HUES6 (cell line): ENCODE measurements around the gene NAP1L5.
A peak's percentile ranks its signal among the peaks of the same experiment; 100 is the strongest.

Experiments used
- H3K27ac ChIP-seq: 2 replicates; pipeline ENCODE4 v1.7.0; 2013; ENCODE audit warnings: low read depth, mild to moderate bottlenecking, low read length, inconsistent platforms
- H3K27me3 ChIP-seq: 2 replicates; pipeline ENCODE4 v1.6.1; 2013; ENCODE audit warnings: low read length; ENCODE audit not compliant: control insufficient read depth, insufficient read depth
- H3K36me3 ChIP-seq: 2 replicates; pipeline ENCODE4 v1.6.1; 2013; ENCODE audit warnings: low read length; ENCODE audit not compliant: control insufficient read depth, insufficient read depth
- H3K4me1 ChIP-seq: 2 replicates; pipeline ENCODE4 v1.6.1; 2013; ENCODE audit warnings: low read length; ENCODE audit not compliant: control insufficient read depth, insufficient read depth
- H3K4me3 ChIP-seq: 2 replicates; pipeline ENCODE4 v1.5.1; 2013; ENCODE audit warnings: low read depth, low read length
- H3K9ac ChIP-seq: one replicate; pipeline ENCODE4 v1.6.1; 2013; ENCODE audit warnings: mild to moderate bottlenecking, low read length
- H3K9me3 ChIP-seq: 2 replicates; pipeline ENCODE4 v1.6.1; 2013; ENCODE audit warnings: low read depth, low read length; ENCODE audit not compliant: control insufficient read depth, insufficient read depth

The NAP1L5 gene

GRCh38 chr4:88661739-88662138 lies 35.9 kb downstream of the NAP1L5 start:
- Histone ChIP-seq H3K27ac (no peak overlapping the region), H3K36me3 (no peaks in the 10 kb centered on the region), H3K4me3 (no peak overlapping the region), H3K27me3 (no peaks in the 10 kb centered on the region), H3K9ac (no peak overlapping the region), H3K4me1 (peaks cover 10% of the 10 kb centered on the region), H3K9me3 (no peaks in the 10 kb centered on the region)

- Histone ChIP-seq H3K27me3 (no peaks in the 10 kb centered on the region), H3K9me3 (no peaks in the 10 kb centered on the region; the same call in 1 of the 2 replicates), H3K4me3 (no peak overlapping the region), H3K9ac (no peak overlapping the region), H3K27ac (no peak overlapping the region), H3K36me3 (no peaks in the 10 kb centered on the region), H3K4me1 (peaks cover 10% of the 10 kb centered on the region)
These were observed 37.0 kb downstream of the NAP1L5 start for GRCh38 chr4:88660446-88661294.

- no peak overlapping the region for H3K9ac ChIP-seq
- no peaks in the 10 kb centered on the region for H3K27me3 ChIP-seq
- no peaks in the 10 kb centered on the region; the same call in 1 of the 2 replicates for H3K9me3 ChIP-seq
- H3K4me1 ChIP-seq = peaks cover 10% of the 10 kb centered on the region
- H3K4me3 ChIP-seq = no peak overlapping the region
- H3K36me3 ChIP-seq = no peaks in the 10 kb centered on the region
- H3K27ac ChIP-seq = no peak overlapping the region
These were observed 37.8 kb downstream of the NAP1L5 start for GRCh38 chr4:88659890-88660208.

GRCh38 chr4:88659055-88659889 lies 38.4 kb downstream of the NAP1L5 start:
- Histone ChIP-seq H3K27me3 (no peaks in the 10 kb centered on the region), H3K4me3 (no peak overlapping the region), H3K9me3 (no peaks in the 10 kb centered on the region; the same call in 1 of the 2 replicates), H3K27ac (no peak overlapping the region), H3K9ac (no peak overlapping the region), H3K36me3 (no peaks in the 10 kb centered on the region), H3K4me1 (peaks cover 10% of the 10 kb centered on the region)

- no peaks in the 10 kb centered on the region for H3K36me3 ChIP-seq
- no peak overlapping the region for H3K27ac ChIP-seq
- H3K4me3 ChIP-seq = no peak overlapping the region
- no peaks in the 10 kb centered on the region for H3K27me3 ChIP-seq
- H3K9ac ChIP-seq = no peak overlapping the region
- H3K4me1 ChIP-seq = peaks cover 19% of the 10 kb centered on the region
- H3K9me3 ChIP-seq = no peaks in the 10 kb centered on the region; the same call in 1 of the 2 replicates
These were observed 42.4 kb downstream of the NAP1L5 start for GRCh38 chr4:88655226-88655625.

GRCh38 chr4:88653371-88653946 lies 44.2 kb downstream of the NAP1L5 start:
- H3K4me3 ChIP-seq = no peak overlapping the region
- H3K4me1 ChIP-seq = peaks cover 14% of the 10 kb centered on the region; the same call in 1 of the 2 replicates
- H3K27me3 ChIP-seq = no peaks in the 10 kb centered on the region
- no peaks in the 10 kb centered on the region; the same call in 1 of the 2 replicates for H3K9me3 ChIP-seq
- no peak overlapping the region for H3K27ac ChIP-seq
- H3K36me3 ChIP-seq = no peaks in the 10 kb centered on the region
- no peak overlapping the region for H3K9ac ChIP-seq

GRCh38 chr4:88649716-88650115 lies 47.9 kb downstream of the NAP1L5 start:
- H3K9ac ChIP-seq = no peak overlapping the region
- H3K27ac ChIP-seq = no peak overlapping the region
- H3K27me3 ChIP-seq = no peaks in the 10 kb centered on the region
- peaks cover 33% of the 10 kb centered on the region for H3K4me1 ChIP-seq
- no peaks in the 10 kb centered on the region for H3K36me3 ChIP-seq
- no peaks in the 10 kb centered on the region for H3K9me3 ChIP-seq
- H3K4me3 ChIP-seq = no peak overlapping the region

GRCh38 chr4:88646528-88647280 lies 50.9 kb downstream of the NAP1L5 start:
- Histone ChIP-seq H3K4me3 (no peak overlapping the region), H3K36me3 (no peaks in the 10 kb centered on the region), H3K4me1 (peaks cover 27% of the 10 kb centered on the region), H3K9ac (peak overlapping the region; percentile 29), H3K27me3 (no peaks in the 10 kb centered on the region), H3K9me3 (peaks cover 11% of the 10 kb centered on the region; the same call in 1 of the 2 replicates), H3K27ac (peak overlapping the region; percentile 51)

GRCh38 chr4:88645994-88646393 lies 51.6 kb downstream of the NAP1L5 start:
- Histone ChIP-seq H3K9ac (no peak overlapping the region), H3K36me3 (no peaks in the 10 kb centered on the region), H3K27me3 (no peaks in the 10 kb centered on the region), H3K9me3 (peaks cover 11% of the 10 kb centered on the region; the same call in 1 of the 2 replicates), H3K27ac (0 out of 2 replicates have a peak overlapping the region, but pooled peaks have one; percentile 51), H3K4me3 (no peak overlapping the region), H3K4me1 (peaks cover 26% of the 10 kb centered on the region)
